ENCODE measurements around the gene CBLN3. TPM values are rescaled to one million over a fixed set of nuclear protein-coding genes. Genes with fewer than 3 reads are reported as not detected.

CBLN3 gene
- total and polyA plus RNA-seq, 4 donors = 1.3 to 10.2 (median 5.0) TPM

GRCh38 chr14:24422261-24422660 lies 7.2 kb downstream of the CBLN3 start:
- Histone ChIP-seq H3K36me3 (ENCODE audit: control insufficient read depth in 1 of 2, insufficient read depth in 2 of 2, low read length in 1 of 2) (no peaks in the 10 kb centered on the region), H3K27me3 (ENCODE audit: control insufficient read depth in 1 of 2, insufficient read depth in 2 of 2, low read length in 1 of 2) (no peaks in the 10 kb centered on the region), H3K4me3 (ENCODE audit: low read length in 2 of 2) (no peak overlapping the region), H3K4me1 (ENCODE audit: control insufficient read depth in 1 of 2, insufficient read depth in 2 of 2, low read length in 2 of 2) (no peaks in the 10 kb centered on the region), H3K9me3 (ENCODE audit: control insufficient read depth, low read length) (no peaks in the 10 kb centered on the region), H3K27ac (ENCODE audit: low read depth in 1 of 2, low read length in 2 of 2) (no peak overlapping the region)
- ATAC-seq (ENCODE audit: low FRiP score) (no peak), DNase-seq (no peak)
- 75 to 76% methylated on average over 4 of the region's 4 CpGs for WGBS, 2 donors
- intact Hi-C loops (cut with DNase I) = no loop called here

GRCh38 chr14:24418492-24418873 lies 11.0 kb downstream of the CBLN3 start:
- H3K4me1 ChIP-seq (ENCODE audit: control insufficient read depth in 1 of 2, insufficient read depth in 2 of 2, low read length in 2 of 2) = no peaks in the 10 kb centered on the region
- no peak overlapping the region for H3K27ac ChIP-seq (ENCODE audit: low read depth in 1 of 2, low read length in 2 of 2)
- H3K36me3 ChIP-seq (ENCODE audit: control insufficient read depth in 1 of 2, insufficient read depth in 2 of 2, low read length in 1 of 2) = no peaks in the 10 kb centered on the region
- H3K4me3 ChIP-seq (ENCODE audit: low read length in 2 of 2) = no peak overlapping the region
- ATAC-seq (ENCODE audit: low FRiP score) (no peak), DNase-seq (no peak)
- H3K9me3 ChIP-seq (ENCODE audit: control insufficient read depth, low read length) = no peaks in the 10 kb centered on the region
- intact Hi-C loops (cut with DNase I) = loop anchor here in 1 of 2 donors (5.0 kb wide), 1 partner anchor 166 kb away; no protein-coding TSS in a partner anchor
- H3K27me3 ChIP-seq (ENCODE audit: control insufficient read depth in 1 of 2, insufficient read depth in 2 of 2, low read length in 1 of 2) = no peaks in the 10 kb centered on the region
- 19 to 27% methylated on average over 6 of the region's 6 CpGs for WGBS, 2 donors

- WGBS, 2 donors = 71 to 77% methylated on average over 6 of the region's 6 CpGs
- Histone ChIP-seq H3K4me3 (ENCODE audit: low read length in 2 of 2) (no peak overlapping the region), H3K27me3 (ENCODE audit: control insufficient read depth in 1 of 2, insufficient read depth in 2 of 2, low read length in 1 of 2) (no peaks in the 10 kb centered on the region), H3K27ac (ENCODE audit: low read depth in 1 of 2, low read length in 2 of 2) (no peak overlapping the region), H3K36me3 (ENCODE audit: control insufficient read depth in 1 of 2, insufficient read depth in 2 of 2, low read length in 1 of 2) (no peaks in the 10 kb centered on the region), H3K4me1 (ENCODE audit: control insufficient read depth in 1 of 2, insufficient read depth in 2 of 2, low read length in 2 of 2) (no peaks in the 10 kb centered on the region), H3K9me3 (ENCODE audit: control insufficient read depth, low read length) (no peaks in the 10 kb centered on the region)
- peak; percentile 20 for ATAC-seq (ENCODE audit: low FRiP score)
- DNase-seq = no peak
- intact Hi-C loops (cut with DNase I) = loop anchor here in 1 of 2 donors (5.0 kb wide), 1 partner anchor 166 kb away; no protein-coding TSS in a partner anchor
Measured at GRCh38 chr14:24417832-24418491, 11.5 kb downstream of the CBLN3 start.

GRCh38 chr14:24416932-24417619 lies 12.4 kb downstream of the CBLN3 start:
- no peak for DNase-seq
- no peaks in the 10 kb centered on the region for H3K27me3 ChIP-seq (ENCODE audit: control insufficient read depth in 1 of 2, insufficient read depth in 2 of 2, low read length in 1 of 2)
- H3K4me3 ChIP-seq (ENCODE audit: low read length in 2 of 2) = no peak overlapping the region
- no peaks in the 10 kb centered on the region for H3K4me1 ChIP-seq (ENCODE audit: control insufficient read depth in 1 of 2, insufficient read depth in 2 of 2, low read length in 2 of 2)
- WGBS, 2 donors = 77 to 78% methylated on average over 16 of the region's 16 CpGs
- no peak for ATAC-seq (ENCODE audit: low FRiP score)
- intact Hi-C loops (cut with DNase I) = loop anchor here in 1 of 2 donors (5.0 kb wide), 1 partner anchor 165 kb away; no protein-coding TSS in a partner anchor
- H3K9me3 ChIP-seq (ENCODE audit: control insufficient read depth, low read length) = no peaks in the 10 kb centered on the region
- no peak overlapping the region for H3K27ac ChIP-seq (ENCODE audit: low read depth in 1 of 2, low read length in 2 of 2)
- no peaks in the 10 kb centered on the region for H3K36me3 ChIP-seq (ENCODE audit: control insufficient read depth in 1 of 2, insufficient read depth in 2 of 2, low read length in 1 of 2)

- no peak for DNase-seq
- H3K27ac ChIP-seq (ENCODE audit: low read depth in 1 of 2, low read length in 2 of 2) = no peak overlapping the region
- H3K36me3 ChIP-seq (ENCODE audit: control insufficient read depth in 1 of 2, insufficient read depth in 2 of 2, low read length in 1 of 2) = no peaks in the 10 kb centered on the region
- WGBS, 2 donors = 62 to 68% methylated on average over 19 of the region's 19 CpGs
- intact Hi-C loops (cut with DNase I) = loop anchor here in 1 of 2 donors (5.0 kb wide), 1 partner anchor 164 kb away; no protein-coding TSS in a partner anchor
- ATAC-seq (ENCODE audit: low FRiP score) = no peak
- H3K4me3 ChIP-seq (ENCODE audit: low read length in 2 of 2) = no peak overlapping the region
- H3K27me3 ChIP-seq (ENCODE audit: control insufficient read depth in 1 of 2, insufficient read depth in 2 of 2, low read length in 1 of 2) = no peaks in the 10 kb centered on the region
- H3K4me1 ChIP-seq (ENCODE audit: control insufficient read depth in 1 of 2, insufficient read depth in 2 of 2, low read length in 2 of 2) = no peaks in the 10 kb centered on the region
- no peaks in the 10 kb centered on the region for H3K9me3 ChIP-seq (ENCODE audit: control insufficient read depth, low read length)
Measured at GRCh38 chr14:24416254-24416931, 13.1 kb downstream of the CBLN3 start.

- Histone ChIP-seq H3K27me3 (ENCODE audit: control insufficient read depth in 1 of 2, insufficient read depth in 2 of 2, low read length in 1 of 2) (no peaks in the 10 kb centered on the region), H3K9me3 (ENCODE audit: control insufficient read depth, low read length) (no peaks in the 10 kb centered on the region), H3K4me3 (ENCODE audit: low read length in 2 of 2) (no peak overlapping the region), H3K27ac (ENCODE audit: low read depth in 1 of 2, low read length in 2 of 2) (no peak overlapping the region), H3K4me1 (ENCODE audit: control insufficient read depth in 1 of 2, insufficient read depth in 2 of 2, low read length in 2 of 2) (no peaks in the 10 kb centered on the region), H3K36me3 (ENCODE audit: control insufficient read depth in 1 of 2, insufficient read depth in 2 of 2, low read length in 1 of 2) (no peaks in the 10 kb centered on the region)
- ATAC-seq (ENCODE audit: low FRiP score) (no peak), DNase-seq (no peak)
- intact Hi-C loops (cut with DNase I) = loop anchor here in 1 of 2 donors (5.0 kb wide), 1 partner anchor 163 kb away; no protein-coding TSS in a partner anchor
- WGBS, 2 donors = 87% methylated on average over 25 of the region's 25 CpGs
Measured at GRCh38 chr14:24415421-24416253, 13.8 kb downstream of the CBLN3 start.

- no peaks in the 10 kb centered on the region for H3K4me1 ChIP-seq (ENCODE audit: control insufficient read depth in 1 of 2, insufficient read depth in 2 of 2, low read length in 2 of 2)
- no peak overlapping the region for H3K4me3 ChIP-seq (ENCODE audit: low read length in 2 of 2)
- H3K36me3 ChIP-seq (ENCODE audit: control insufficient read depth in 1 of 2, insufficient read depth in 2 of 2, low read length in 1 of 2) = no peaks in the 10 kb centered on the region
- no peaks in the 10 kb centered on the region for H3K9me3 ChIP-seq (ENCODE audit: control insufficient read depth, low read length)
- H3K27me3 ChIP-seq (ENCODE audit: control insufficient read depth in 1 of 2, insufficient read depth in 2 of 2, low read length in 1 of 2) = no peaks in the 10 kb centered on the region
- intact Hi-C loops (cut with DNase I) = loop anchor here in 1 of 2 donors (5.0 kb wide), 1 partner anchor 163 kb away; no protein-coding TSS in a partner anchor
- 87 to 89% methylated on average over 14 to 15 of the region's 15 CpGs for WGBS, 2 donors
- ATAC-seq (ENCODE audit: low FRiP score) (no peak), DNase-seq (no peak)
- H3K27ac ChIP-seq (ENCODE audit: low read depth in 1 of 2, low read length in 2 of 2) = no peak overlapping the region
Measured at GRCh38 chr14:24414732-24415420, 14.6 kb downstream of the CBLN3 start.

GRCh38 chr14:24414077-24414476 lies 15.4 kb downstream of the CBLN3 start:
- DNase-seq (no peak), ATAC-seq (ENCODE audit: low FRiP score) (no peak)
- Histone ChIP-seq H3K27me3 (ENCODE audit: control insufficient read depth in 1 of 2, insufficient read depth in 2 of 2, low read length in 1 of 2) (no peaks in the 10 kb centered on the region), H3K4me3 (ENCODE audit: low read length in 2 of 2) (no peak overlapping the region), H3K27ac (ENCODE audit: low read depth in 1 of 2, low read length in 2 of 2) (no peak overlapping the region), H3K4me1 (ENCODE audit: control insufficient read depth in 1 of 2, insufficient read depth in 2 of 2, low read length in 2 of 2) (no peaks in the 10 kb centered on the region), H3K9me3 (ENCODE audit: control insufficient read depth, low read length) (no peaks in the 10 kb centered on the region), H3K36me3 (ENCODE audit: control insufficient read depth in 1 of 2, insufficient read depth in 2 of 2, low read length in 1 of 2) (peaks cover 0 to 2% of the 10 kb centered on the region in 2 donors)
- WGBS, 2 donors = 55 to 58% methylated on average over 1 of the region's 1 CpG
- intact Hi-C loops (cut with DNase I) = no loop called here

Measured in aorta (tissue), 5 donors.